Hindlimb muscle (tissue), 1 donor: Measurements from ENCODE around the gene GAL. TPM values are rescaled to one million over a fixed set of nuclear protein-coding genes. Genes with fewer than 3 reads are reported as not detected.

Experiments
- DNase-seq: peaks from one replicate; pipeline ENCODE4 v3.0.0-alpha.2; 2013
- polyA plus RNA-seq: library from polyadenylated mRNA; unstranded; fragments of 120-200 nt; gene quantifications from one replicate; pipeline ENCODE4 v1.2.1, GENCODE V29; 2013; ENCODE audit not compliant: insufficient read length

The GAL gene
- polyA plus RNA-seq, 1 donor: not detected

DNA sequence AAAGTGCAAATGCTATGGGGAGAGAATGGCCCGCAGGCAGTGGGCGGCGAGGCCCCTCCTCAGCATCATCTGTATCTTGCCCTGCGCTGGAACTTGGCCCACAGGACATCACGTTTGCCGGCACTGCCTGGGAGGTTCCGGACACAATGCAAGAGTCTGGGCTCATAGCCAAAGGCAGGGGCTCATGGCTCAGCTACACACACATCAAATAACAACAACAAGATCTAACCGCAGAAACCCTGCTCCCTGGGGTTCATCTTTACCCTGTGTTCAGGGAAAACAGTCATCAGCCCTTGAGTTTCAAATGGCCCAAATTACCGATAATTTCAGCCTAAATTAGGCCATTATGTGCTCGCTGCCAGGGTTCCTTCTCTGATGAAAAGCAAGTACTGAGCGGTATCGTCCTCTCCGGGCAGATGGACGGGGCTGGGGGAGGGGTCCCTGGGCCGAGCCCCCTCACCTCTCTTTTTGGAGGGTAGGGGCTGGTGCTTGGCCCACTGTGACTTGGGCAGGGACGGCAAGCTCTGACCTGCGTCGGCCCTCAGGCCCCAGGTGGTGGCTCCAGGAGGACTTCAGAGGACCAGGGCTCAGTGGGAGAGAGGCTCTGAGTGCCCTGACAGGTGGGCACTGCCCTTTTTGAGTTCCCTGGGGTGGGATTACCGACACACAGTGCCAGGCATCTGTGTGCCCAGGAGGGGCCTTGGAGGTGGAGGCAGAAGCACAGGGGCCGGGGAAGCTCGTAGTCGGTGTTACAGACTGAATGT lies 25.0 kb upstream of the GAL start:
- peak; percentile 52 for DNase-seq

DNA sequence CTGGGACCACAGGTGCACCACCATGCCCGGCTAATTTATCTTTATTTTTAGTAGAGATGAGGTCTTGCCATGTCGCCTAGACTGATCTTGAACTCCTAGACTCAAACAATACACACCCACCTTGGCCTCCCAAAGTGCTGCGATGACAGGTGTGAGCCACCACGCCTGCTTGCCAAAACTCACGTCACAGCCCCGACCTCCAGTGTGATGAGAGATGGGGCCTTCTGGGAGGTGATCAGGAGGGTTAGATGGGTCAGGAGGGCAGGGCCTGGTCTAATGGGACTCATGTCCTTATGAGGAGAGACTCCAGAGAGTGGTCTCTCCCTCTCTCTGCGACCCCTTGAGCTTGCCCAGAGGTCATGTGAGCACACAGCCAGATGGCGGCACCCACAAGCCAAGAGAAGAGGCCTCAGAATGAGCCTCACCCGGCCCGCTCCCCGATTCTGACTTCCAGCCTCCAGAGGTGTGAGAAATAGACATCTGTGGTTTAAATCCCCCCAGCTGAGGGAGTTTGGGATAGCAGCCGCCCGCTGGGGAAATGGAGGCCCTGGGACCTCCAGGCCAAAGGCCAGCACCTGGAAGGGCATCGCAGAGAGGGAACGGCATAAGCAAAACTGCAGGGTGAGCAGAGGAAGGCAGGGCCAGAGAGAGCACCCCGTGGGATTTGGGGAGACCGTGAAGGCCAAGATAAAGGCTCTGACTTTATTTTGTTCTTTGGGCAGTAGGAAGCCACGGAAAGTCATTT lies 24.1 kb upstream of the GAL start:
- DNase-seq: no peak

DNA sequence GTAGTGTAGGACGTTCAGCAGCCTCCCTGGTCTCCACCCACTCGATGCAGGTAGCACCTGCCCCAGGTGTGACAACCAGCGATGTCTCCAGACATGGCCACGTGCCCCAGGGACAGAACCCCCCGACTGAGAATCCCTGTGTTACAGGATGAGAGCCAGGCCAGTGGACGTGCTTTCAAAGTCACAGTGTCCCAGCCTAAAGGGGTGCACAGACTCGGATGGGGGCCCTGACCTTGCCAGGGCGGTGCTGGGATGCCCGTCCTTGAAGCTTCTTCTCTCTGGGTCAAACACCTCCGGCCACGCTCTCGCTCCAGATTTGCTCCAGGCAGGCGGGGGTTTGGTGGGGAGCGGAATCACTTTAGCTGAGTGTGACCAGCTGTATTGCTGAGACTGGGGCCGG lies 23.3 kb upstream of the GAL start:
- DNase-seq: no peak

DNA sequence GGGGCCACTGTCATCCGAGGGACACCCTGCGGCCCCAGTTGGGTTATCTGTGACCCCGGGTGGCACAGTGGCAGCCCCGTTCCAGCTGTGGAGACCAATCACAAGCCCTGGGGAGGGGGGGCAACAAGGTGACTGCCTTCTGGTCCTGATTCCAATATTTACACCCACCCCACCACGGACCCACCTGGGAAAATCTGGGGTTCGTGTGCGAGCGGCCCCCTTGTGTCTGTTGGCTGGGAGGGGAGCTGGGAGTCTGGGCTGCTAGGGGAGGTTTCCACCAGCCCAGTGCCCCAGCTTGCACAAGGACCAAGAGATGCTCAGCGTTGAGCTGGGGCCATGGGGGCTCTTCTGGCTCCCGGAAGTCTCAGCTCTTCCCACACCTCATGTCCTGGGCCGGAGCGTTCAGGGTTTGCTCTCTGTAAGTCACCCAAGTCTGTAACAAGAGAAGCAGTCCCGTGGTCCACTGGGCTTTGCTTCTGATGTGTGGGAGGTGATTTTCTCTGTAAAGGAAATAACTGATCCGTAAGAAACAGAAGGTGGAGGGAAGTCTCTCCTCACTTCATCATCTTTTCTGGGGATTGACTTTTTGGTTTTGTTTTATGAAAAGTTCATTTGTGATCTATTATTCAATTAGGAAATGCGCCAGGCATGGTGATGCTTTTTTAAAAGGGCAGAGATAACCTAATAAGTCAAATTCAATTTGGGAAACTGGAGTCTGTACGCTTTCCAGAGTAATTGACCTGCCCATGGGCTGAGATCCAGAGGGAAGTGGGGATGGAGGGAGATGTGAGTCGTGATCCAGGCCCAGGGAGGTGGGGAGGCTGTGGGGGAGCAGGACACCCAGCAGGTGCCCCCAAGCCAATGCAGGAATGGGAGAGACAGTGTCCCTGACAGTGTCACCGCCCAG lies 22.4 kb upstream of the GAL start:
- no peak for DNase-seq

DNA sequence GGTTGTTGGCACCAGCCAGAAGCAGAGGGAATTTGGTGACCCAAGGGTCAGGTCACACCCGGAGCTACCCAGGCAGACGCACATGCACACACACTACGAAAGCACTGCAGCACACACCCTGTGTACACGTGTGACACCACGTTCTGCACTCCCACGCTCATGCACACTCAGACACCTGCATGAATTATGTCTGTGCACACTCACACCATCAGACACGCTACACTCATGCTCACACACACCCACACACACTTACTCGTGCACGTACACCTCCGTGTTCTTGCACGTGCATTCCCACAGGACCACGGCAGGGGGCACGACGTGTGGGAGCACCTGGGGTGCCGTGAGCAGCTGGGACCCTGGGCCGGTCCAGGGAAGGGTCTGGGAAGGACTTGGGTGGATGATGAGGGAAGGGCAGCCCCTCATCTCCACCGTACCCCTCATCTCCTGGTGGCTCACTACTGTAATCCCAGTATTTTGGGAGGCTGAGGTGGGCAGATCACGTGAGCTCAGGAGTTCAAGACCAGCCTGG lies 20.8 kb upstream of the GAL start:
- DNase-seq: no peak

DNA sequence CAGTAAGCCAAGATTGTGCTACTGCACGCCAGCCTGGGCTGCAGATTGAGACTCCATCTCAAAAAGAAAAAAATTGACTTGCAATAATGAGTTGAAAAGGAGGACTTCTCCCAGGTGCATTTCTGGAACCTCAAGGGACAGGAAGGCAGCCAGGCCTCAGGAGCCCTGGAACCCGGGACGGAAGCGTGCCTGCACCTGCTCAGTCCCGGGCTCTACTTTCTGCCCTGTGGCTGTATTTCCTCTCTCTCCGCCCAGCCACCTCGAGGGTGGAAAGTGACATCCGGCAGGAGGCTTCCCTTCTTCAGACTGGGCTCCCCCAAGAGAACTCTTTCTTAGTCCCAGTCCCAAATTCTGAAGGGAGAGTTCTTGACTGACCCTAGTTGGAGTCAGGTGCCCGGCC lies 20.2 kb upstream of the GAL start:
- DNase-seq: no peak

DNA sequence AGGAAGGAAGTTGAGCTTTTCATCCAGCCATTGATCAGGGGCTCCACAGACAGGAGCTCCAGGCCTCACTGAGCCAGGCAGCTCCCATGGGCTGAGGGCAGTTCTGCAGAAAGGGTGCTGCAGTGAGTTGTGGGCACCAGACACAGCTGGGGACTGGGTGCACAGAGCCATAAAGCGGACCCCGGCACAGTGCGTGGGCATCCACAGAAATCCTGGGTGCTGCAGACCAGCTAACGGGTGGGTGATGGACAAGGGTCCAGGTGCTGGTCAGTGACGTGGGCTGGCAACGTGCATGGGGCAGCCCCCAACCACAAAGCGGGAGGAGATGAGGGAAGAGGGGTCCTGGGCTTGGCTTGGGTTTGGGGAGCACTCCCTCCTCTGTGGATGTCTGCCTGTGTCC lies 19.4 kb upstream of the GAL start:
- no peak for DNase-seq

DNA sequence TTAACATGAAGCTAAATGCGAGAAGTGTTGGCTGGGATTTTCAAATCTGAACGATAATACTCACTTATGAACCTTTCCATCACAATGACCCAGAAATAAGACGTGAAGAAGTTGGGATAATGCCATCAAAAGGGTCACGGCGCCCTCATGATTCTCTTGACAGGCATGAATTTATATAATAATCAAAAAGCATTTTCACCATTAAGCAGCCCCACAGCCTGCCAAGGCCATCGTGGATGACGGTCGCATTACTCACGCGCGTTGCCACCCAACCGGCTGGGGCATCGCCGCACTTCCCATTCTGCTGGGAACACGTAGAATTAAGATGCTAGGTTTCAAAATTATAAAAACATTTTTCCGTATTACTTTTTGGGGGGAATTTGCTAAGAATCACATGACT lies 18.9 kb upstream of the GAL start:
- no peak for DNase-seq

DNA sequence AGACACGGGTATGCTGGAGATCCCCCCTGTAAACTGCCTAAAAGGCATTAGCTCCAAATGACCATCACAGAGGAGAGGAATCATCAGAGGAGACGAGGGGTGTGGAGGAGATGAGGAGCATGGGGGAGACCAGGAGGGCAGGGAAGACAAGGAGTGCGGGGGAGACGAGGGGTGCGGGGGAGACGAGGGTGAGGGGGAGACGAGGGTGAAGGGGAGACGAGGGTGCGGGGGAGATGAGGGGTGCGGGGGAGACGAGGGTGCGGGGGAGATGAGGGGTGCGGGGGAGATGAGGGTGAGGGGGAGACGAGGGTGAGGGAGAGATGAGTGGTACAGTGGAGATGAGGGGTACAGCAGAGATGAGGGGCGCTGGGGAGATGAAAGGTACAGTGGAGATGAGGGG lies 17.5 kb upstream of the GAL start:
- no peak for DNase-seq

DNA sequence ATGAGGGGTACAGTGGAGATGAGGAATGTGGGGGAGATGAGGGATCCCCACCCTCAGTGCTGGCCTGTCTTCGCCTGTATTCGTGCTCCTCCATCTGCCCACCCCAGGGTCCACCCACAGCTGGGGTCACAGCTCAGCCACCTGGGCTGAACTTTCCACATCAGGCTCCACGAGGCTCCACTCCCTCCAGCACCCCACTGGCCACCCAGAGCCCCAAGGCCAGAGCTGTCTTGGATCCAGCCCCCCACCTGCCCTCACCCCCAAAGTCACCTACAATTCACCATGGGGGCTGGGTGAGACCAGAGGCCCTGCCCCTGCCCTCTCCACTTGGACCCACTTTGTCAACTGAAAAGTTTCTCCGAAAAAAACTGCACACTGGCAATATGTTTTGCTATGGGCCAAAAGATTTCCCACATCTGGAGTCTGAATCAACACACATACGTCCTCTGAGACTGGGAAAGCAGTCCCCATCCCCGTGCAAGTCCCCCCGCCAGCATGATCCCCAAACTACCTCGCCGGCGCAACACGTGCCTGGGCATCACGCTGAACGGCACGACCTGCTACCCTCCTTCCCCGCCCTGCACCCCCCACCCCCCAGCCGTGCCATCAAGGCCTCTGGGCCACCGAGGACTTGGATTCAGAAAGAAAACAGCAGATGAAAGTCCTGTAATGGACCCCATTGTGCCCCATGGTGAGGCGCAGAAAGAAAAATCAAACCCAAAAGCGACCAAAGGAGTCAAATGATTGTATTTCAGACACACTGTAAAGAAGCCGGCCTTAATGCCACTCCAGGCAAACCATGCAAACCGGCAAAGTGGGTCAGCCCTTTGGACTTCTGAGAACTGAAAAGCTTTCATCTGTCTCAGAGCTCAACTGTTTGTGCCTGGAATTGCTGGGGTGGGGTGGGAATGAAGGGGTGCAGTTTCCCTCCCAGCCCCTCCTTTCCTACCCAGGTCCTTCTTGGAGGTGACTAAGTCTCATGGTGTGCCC lies 16.5 kb upstream of the GAL start:
- no peak for DNase-seq

DNA sequence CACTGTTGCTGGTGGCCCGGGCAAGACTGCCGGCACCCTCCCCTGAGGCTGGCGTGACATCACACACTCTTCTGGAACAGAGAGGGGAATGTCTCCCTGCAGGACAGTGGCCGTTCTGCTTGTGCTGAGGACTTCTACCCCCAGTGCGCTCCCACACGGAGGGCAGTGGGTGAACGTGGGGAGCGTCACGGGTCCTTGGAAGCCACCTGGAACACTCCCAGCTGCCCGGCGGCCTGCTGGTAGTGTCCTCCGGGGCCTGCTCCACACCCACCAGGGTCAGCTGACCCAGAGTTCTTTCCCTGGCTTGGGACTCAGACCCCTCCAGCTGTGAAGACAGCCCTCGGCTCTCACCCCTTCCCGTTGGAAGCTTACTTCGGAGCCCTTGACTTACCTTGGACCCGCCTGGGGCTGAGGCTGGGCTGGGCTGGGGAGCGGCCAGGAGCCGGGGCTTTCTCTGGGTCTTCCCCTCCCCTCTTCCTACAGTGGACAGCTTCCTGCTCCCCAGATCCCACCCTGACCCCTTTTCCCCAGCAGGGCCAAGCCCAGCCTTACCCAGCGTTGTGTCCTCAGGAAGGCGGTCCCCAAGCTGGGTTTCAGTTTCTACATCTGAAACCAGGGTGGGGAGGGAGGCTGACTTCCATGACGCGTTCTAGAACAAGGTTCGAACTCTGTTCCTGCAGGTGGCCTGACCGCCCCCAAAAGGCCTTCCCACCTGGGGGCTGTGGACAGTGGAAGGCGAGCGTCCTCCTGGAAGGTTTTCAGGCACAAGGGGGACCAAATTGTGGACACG lies 14.8 kb upstream of the GAL start:
- no peak for DNase-seq

DNA sequence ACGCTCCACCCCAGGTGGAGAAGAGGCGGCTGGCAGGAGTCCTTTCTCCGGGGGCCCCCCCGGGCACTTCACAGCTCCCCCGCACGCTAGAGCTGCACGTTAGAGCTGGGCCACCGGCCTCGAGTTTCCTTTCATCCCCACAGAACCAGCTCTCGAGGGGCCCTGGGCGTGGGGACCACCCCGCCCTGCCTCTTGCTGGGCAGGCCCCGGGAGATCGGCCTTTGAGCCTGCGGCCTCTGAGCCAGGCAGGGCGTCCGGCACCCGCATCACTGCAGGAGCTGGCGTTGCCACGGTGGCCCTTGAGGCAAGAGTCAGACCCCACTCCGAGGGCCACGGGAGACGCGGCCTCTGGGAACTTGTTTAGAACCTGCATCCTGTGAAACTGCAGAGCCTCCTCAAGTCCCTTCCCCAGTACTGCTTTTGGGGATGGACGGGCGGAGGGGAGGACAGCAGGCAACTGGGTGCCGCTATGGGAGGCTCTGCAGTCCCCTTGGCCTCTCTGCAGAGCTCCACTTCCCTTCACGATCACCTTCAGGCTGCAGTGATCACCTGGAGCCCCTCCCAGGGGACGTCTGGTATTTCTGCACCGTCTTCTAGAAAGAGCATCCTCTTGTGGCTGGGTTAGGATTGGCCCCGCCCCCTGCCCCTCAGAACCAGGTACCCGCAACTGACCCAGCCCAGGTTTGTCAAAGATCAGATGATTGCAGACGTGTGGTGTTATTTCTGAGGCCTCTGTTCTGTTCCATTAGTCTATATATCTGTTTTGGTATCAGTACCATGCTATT lies 13.9 kb upstream of the GAL start:
- DNase-seq: no peak

DNA sequence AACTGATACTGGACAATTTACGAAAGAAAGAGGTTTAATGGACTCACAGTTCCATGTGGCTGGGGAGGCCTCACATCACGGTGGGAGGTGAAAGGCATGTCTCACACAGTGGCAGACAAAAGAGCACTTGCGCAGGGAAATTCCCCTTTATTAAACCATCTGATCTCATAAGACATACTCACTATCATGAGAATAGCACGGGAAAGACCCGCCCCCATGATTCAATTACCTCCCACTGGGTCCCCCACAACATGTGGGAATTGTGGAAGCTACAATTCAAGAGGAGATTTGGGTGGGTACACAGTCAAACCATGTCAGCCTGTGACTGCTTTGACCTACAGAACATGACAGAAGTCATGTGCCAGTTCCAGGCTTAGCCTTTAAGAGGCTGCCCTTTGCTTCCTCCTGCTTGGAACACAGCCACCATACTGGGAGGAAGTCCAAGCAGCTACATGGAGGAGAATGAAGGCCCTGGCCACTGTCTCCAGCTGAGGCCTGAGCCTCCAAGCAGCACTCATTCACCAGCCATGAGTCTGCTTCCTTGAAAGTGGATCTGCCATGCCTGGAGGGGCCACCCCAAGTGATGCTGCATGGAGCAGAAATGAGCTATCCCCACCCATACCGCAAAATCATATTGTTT lies 10.9 kb upstream of the GAL start:
- no peak for DNase-seq

DNA sequence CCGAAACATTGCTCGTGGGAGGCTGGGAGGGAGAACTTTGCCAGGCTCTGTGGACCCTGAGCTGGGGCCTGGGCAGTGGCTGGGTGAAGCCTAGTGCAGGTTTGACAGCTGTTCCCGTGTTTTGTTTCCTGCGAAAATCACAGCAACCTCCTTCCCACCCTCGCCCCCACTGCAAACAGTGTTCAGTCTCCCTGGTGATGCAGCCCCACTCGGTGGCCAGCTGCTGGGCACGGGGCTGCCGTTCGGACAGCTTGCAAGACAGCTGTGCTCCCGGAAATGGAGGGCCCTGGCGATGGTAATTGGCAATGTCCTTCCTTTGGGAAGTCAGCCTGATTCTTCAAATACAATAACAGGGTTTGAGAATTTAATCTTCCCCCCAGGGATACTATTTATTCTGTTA lies 10.4 kb upstream of the GAL start:
- no peak for DNase-seq

DNA sequence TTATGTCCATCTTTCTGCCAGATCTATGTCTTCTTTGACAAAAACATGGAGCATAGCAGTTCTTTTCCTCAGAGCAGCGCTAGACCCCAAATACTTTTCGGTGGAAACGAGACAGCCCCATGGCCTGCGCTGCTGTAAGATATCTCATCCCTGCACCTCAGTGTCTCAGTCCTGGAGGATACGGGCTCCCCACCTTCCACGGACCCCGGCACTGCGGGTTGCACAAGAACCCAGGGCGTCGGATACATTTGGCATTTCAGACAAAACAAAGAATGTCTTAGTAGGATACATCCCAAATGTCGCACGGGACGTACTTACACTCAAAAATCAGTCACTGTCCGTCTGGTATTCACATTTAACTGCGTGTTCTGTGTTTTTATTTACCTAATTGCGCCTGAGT lies 9.9 kb upstream of the GAL start:
- DNase-seq: no peak

DNA sequence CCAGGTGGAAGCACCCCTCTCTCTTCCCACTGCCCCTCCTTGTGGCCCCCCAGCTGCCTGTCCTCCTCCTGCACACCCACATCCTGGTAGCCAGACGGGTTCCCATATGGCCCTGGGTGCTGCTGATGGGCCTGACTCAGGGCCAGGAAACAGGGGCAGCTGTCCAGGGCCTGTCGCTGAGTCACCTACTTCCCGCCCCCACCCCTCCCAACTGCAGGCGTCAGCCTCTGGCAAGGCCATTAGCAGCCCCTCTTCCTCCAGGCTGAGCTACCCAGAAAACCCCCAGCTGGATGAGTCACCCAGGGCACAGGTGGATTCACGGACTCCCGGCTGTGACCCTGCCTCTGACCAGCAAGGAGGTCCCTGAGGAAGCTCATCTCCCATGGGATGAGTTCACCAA lies 6.9 kb upstream of the GAL start:
- DNase-seq: peak; percentile 25

DNA sequence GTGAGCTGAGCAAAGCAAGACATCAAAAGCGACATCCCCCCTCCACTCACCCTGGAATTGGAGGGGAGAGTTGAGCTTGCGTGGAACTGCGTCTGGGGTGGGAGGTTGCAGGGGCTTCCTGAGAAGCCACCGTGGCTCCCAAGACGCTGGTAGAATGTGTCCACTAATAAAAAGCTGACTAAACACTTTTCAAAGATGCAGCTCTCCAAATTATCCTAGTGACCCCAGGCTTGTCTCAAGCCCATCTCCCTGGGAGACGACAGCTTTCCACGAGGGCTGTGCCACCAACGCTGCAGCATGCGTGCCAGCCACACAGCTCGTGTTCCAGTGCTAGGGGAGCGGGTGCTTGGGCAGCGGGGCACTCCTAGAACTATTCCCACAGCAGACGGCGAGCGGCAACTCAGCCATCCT lies 6.3 kb upstream of the GAL start:
- no peak for DNase-seq

DNA sequence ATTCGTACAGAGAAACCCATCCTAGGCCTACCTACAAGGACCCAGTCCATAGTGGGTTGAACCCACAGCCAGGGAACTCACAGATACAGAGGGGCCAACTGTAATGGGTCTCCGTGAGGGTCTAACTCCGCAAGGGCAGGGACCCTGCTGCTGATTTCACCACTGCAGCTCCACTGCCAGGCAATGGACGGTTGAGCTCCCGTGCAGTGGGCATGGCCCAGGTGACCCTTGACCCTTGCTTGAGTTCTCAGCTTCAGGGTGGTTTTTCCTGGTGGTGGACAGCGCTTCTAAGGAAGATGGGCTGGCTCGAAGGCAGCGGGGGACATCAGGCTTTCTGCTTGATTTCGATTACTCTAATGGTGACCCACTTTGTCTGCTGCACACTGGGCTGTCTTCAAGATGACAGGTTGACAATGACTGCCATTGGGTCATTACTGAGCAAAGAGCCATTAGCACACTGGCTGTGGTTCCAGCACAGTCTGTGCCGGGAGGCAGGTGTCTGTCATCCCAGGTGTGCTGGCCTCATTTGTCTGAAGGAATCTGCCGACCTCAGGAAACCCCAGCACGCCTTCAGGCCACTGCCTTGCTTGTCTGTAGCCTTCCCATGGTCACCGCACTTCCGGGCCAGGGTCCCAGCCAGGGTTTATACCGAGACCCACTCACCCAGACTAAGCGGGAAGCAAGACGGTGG lies 3.7 kb upstream of the GAL start:
- no peak for DNase-seq

DNA sequence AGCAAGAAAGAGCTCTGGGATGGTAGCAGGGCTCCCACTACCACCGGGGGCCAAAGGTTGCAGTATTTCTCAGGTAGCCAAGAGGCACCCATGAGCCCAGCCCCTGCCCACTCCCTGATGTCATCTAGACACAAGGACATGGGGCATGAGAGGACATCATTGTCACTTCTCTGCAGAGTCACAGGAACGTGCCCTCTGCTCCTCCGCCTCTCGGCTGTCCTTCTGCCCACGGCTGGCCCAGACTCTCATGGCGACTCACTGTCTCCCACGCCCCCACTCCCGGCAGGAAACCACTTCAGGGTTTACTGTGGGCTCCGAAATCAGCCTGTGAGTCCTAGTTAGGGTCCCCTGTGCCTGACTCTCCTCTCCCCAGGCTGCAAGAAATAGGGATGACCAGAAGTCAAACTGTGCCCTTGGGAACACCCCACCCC lies 1.8 kb upstream of the GAL start:
- no peak for DNase-seq
